Chondrocyte (in vitro differentiated cells): ENCODE results near the gene APH1B. TPM values are rescaled to one million over a fixed set of nuclear protein-coding genes. Genes with fewer than 3 reads are reported as not detected.

Source experiments
- DNase-seq: peaks from one replicate; pipeline ENCODE4 v3.0.0; 2021; ENCODE audit warnings: mixed read lengths, low spot score
- H3K27ac Mint-ChIP-seq: one replicate; pipeline ENCODE4 v1.8.0; 2021; ENCODE audit warnings: mild to moderate bottlenecking, moderate library complexity, mixed read lengths; ENCODE audit not compliant: unreplicated experiment
- H3K27me3 Mint-ChIP-seq: 2 replicates; pipeline ENCODE4 v1.8.0; 2021; ENCODE audit warnings: low read depth, mixed read lengths
- H3K36me3 Mint-ChIP-seq: 2 replicates; pipeline ENCODE4 v1.8.0; 2021; ENCODE audit warnings: low read depth, mixed read lengths
- H3K4me1 Mint-ChIP-seq: 2 replicates; pipeline ENCODE4 v1.8.0; 2021; ENCODE audit warnings: low read depth, mild to moderate bottlenecking, mixed read lengths
- H3K4me3 Mint-ChIP-seq: one replicate; pipeline ENCODE4 v1.8.0; 2021; ENCODE audit warnings: mild to moderate bottlenecking, moderate library complexity, mixed read lengths; ENCODE audit not compliant: unreplicated experiment
- H3K9me3 Mint-ChIP-seq: 2 replicates; pipeline ENCODE4 v1.8.0; 2021; ENCODE audit warnings: low read depth, mixed read lengths
- total RNA-seq: library from RNA; stranded (reverse); gene quantifications from 3 replicates; pipeline ENCODE4 v1.2.1, GENCODE V29; 2021
- TF ChIP-seq, protein P1 (sequence below): fragments of 200-600 bp; sonication (generic); IDR thresholded peaks from 2 replicates; pipeline ENCODE4 v1.5.0; 2021; ENCODE audit warnings: antibody characterized with exemption, mild to moderate bottlenecking, moderate library complexity

Gene APH1B
- total RNA-seq, 1 donor from 2014 or later = 20.1 TPM

- DNase-seq = no peak
Measured at GRCh38 chr15:63347074-63347857, 69.9 kb downstream of the APH1B start.

GRCh38 chr15:63348392-63348791 lies 71.0 kb downstream of the APH1B start:
- no peak for DNase-seq
- H3K27me3 Mint-ChIP-seq = peaks cover 4% of the 10 kb centered on the region
- peaks cover 47% of the 10 kb centered on the region for H3K4me1 Mint-ChIP-seq
- TF ChIP-seq, protein P1, sequence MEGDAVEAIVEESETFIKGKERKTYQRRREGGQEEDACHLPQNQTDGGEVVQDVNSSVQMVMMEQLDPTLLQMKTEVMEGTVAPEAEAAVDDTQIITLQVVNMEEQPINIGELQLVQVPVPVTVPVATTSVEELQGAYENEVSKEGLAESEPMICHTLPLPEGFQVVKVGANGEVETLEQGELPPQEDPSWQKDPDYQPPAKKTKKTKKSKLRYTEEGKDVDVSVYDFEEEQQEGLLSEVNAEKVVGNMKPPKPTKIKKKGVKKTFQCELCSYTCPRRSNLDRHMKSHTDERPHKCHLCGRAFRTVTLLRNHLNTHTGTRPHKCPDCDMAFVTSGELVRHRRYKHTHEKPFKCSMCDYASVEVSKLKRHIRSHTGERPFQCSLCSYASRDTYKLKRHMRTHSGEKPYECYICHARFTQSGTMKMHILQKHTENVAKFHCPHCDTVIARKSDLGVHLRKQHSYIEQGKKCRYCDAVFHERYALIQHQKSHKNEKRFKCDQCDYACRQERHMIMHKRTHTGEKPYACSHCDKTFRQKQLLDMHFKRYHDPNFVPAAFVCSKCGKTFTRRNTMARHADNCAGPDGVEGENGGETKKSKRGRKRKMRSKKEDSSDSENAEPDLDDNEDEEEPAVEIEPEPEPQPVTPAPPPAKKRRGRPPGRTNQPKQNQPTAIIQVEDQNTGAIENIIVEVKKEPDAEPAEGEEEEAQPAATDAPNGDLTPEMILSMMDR = no peak
- H3K36me3 Mint-ChIP-seq = peaks cover 1% of the 10 kb centered on the region
- H3K4me3 Mint-ChIP-seq = no peak overlapping the region
- H3K27ac Mint-ChIP-seq = peak overlapping the region; percentile 86
- H3K9me3 Mint-ChIP-seq = no peaks in the 10 kb centered on the region

More at GRCh38 chr15:63347074-63347857, 69.9 kb downstream of the APH1B start:
- TF ChIP-seq, protein P1 = no peak
- Mint-ChIP-seq H3K36me3 (peaks cover 1% of the 10 kb centered on the region), H3K9me3 (no peaks in the 10 kb centered on the region), H3K27me3 (peaks cover 4% of the 10 kb centered on the region), H3K4me3 (no peak overlapping the region), H3K4me1 (peaks cover 50% of the 10 kb centered on the region), H3K27ac (peak overlapping the region; percentile 79)

DNA sequence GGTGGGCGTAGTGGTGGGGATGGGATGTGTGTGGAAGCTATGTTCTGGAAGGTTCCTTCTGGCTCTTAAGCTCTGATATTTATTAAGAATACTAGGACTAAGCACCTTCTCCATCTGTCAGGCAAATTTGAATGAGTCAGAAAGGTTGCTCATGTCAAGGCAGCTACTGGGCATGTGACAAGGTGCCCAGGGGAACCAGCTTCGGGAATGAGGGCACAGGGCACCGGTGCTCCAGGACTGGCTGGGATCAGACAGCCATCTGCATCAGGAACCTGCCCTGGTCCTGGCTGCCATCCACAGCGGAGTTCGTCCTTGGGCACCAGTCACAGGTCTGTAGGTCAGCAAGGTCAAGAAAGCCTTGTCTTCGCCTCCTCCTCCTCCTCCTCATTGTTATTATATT lies 71.8 kb downstream of the APH1B start:
- H3K27me3 Mint-ChIP-seq = peaks cover 4% of the 10 kb centered on the region
- TF ChIP-seq, protein P1 = no peak
- H3K4me3 Mint-ChIP-seq = no peak overlapping the region
- H3K4me1 Mint-ChIP-seq = peaks cover 44% of the 10 kb centered on the region
- DNase-seq = peak; percentile 56
- H3K36me3 Mint-ChIP-seq = peaks cover 1% of the 10 kb centered on the region
- H3K9me3 Mint-ChIP-seq = no peaks in the 10 kb centered on the region
- H3K27ac Mint-ChIP-seq = no peak overlapping the region

- Mint-ChIP-seq H3K4me1 (peaks cover 42% of the 10 kb centered on the region), H3K4me3 (no peak overlapping the region), H3K27me3 (peaks cover 4% of the 10 kb centered on the region), H3K27ac (no peak overlapping the region), H3K9me3 (no peaks in the 10 kb centered on the region), H3K36me3 (peaks cover 1% of the 10 kb centered on the region)
- DNase-seq = no peak
- TF ChIP-seq, protein P1 = no peak
Measured at GRCh38 chr15:63349621-63350020, 72.2 kb downstream of the APH1B start.

- DNase-seq = no peak
- peaks cover 38% of the 10 kb centered on the region for H3K4me1 Mint-ChIP-seq
- no peak overlapping the region for H3K27ac Mint-ChIP-seq
- TF ChIP-seq, protein P1 = no peak
- no peaks in the 10 kb centered on the region for H3K9me3 Mint-ChIP-seq
- H3K4me3 Mint-ChIP-seq = no peak overlapping the region
- H3K27me3 Mint-ChIP-seq = no peaks in the 10 kb centered on the region
- H3K36me3 Mint-ChIP-seq = peaks cover 1% of the 10 kb centered on the region
Measured at GRCh38 chr15:63350178-63350621, 72.8 kb downstream of the APH1B start.
